Tibial nerve (tissue), 3 donors: ENCODE results near the gene CANT1.

Experiments
- POLR2A ChIP-seq, 2 donors: fragments of 450-650 bp; IDR thresholded peaks; one replicate each; pipeline ENCODE4 v1.6.1; 2017; ENCODE audit warnings: antibody characterized with exemption in 2 of 2, mild to moderate bottlenecking in 2 of 2, moderate library complexity in 2 of 2
- TF ChIP-seq, protein P1 (sequence below), 5 experiments: fragments of 200-600 bp in 3 of 5; fragments of 450-650 bp in 2 of 5; sonication (generic) in 3 of 5; IDR thresholded peaks; one replicate each; pipeline ENCODE4 v1.5.1; 2016 to 2019; ENCODE audit warnings: antibody characterized with exemption in 5 of 5, mild to moderate bottlenecking in 3 of 5, moderate library complexity in 2 of 5

DNA sequence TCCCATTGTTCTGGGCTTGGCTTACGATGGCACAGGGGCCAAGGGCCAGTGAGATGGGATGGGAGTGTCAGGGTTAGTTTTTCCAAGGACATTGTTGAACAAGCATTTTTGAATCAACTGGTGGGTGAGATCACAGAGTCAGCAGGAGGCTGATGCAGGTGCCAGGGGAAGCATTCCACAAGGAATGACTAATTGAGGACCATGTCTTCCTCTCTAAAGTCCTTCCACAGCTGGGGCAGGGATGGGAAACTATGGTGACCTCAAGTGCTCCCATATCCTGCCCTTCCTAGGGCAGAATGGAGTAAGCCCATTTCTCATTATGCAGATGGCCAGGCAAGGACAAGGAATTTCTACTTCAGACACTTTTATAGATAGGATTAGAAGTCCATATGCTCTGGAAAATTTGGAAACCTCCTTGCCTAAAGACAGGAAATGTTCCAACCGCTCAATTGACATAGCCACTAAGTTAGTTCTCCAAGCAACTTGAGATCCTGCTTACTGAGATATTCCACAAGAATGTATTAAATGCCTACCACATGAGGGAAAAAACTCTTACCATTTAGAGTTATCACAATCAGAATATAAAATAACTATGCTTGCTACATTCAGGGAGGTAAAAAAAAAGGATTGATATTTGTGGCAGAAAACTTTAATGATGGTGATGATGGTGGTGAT lies 43.8 kb upstream of the CANT1 start:
- TF ChIP-seq, protein P1, sequence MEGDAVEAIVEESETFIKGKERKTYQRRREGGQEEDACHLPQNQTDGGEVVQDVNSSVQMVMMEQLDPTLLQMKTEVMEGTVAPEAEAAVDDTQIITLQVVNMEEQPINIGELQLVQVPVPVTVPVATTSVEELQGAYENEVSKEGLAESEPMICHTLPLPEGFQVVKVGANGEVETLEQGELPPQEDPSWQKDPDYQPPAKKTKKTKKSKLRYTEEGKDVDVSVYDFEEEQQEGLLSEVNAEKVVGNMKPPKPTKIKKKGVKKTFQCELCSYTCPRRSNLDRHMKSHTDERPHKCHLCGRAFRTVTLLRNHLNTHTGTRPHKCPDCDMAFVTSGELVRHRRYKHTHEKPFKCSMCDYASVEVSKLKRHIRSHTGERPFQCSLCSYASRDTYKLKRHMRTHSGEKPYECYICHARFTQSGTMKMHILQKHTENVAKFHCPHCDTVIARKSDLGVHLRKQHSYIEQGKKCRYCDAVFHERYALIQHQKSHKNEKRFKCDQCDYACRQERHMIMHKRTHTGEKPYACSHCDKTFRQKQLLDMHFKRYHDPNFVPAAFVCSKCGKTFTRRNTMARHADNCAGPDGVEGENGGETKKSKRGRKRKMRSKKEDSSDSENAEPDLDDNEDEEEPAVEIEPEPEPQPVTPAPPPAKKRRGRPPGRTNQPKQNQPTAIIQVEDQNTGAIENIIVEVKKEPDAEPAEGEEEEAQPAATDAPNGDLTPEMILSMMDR (IDR thresholded peaks at IDR 0.05), result no peak
- no peak for TF ChIP-seq POLR2A (IDR thresholded peaks at IDR 0.05)
